Skeletal muscle satellite cell (primary cell): ENCODE measurements around the gene FRYL.

ENCODE experiments used
- H3K27me3 ChIP-seq: 2 replicates; pipeline ENCODE4 v1.7.0; 2013; ENCODE audit warnings: low read length; ENCODE audit not compliant: control insufficient read depth, insufficient read depth
- H3K36me3 ChIP-seq: 2 replicates; pipeline ENCODE4 v1.7.0; 2013; ENCODE audit warnings: mild to moderate bottlenecking, control low read depth, low read length; ENCODE audit not compliant: insufficient read depth
- H3K4me1 ChIP-seq: 2 replicates; pipeline ENCODE4 v1.7.0; 2013; ENCODE audit warnings: low read length; ENCODE audit not compliant: control insufficient read depth, insufficient read depth
- H3K4me2 ChIP-seq: 2 replicates; pipeline ENCODE4 v1.7.0; 2013; ENCODE audit warnings: mild to moderate bottlenecking, low read length
- H3K4me3 ChIP-seq: 2 replicates; pipeline ENCODE4 v1.7.0; 2013; ENCODE audit warnings: low read length
- H3K9ac ChIP-seq: 2 replicates; pipeline ENCODE4 v1.7.0; 2013; ENCODE audit warnings: mild to moderate bottlenecking, low read depth, low read length, moderate library complexity
- H3K9me3 ChIP-seq: replicated peaks from 2 replicates; pipeline ENCODE4 v1.7.0; 2013; ENCODE audit warnings: mild to moderate bottlenecking, control low read depth, low read length

Gene FRYL

GRCh38 chr4:48667148-48667547 is 112.9 kb downstream of the FRYL start:
- H3K27me3 ChIP-seq, result no peaks in the 10 kb centered on the region
- no peak overlapping the region for H3K9ac ChIP-seq
- peaks cover 8% of the 10 kb centered on the region for H3K4me1 ChIP-seq
- H3K36me3 ChIP-seq, result no peaks in the 10 kb centered on the region
- H3K9me3 ChIP-seq, result no peaks in the 10 kb centered on the region
- H3K4me3 ChIP-seq, result no peak overlapping the region
- H3K4me2 ChIP-seq, result no peak overlapping the region

GRCh38 chr4:48665555-48666186 is 114.4 kb downstream of the FRYL start:
- no peaks in the 10 kb centered on the region for H3K9me3 ChIP-seq
- H3K36me3 ChIP-seq, result no peaks in the 10 kb centered on the region
- peaks cover 8% of the 10 kb centered on the region for H3K4me1 ChIP-seq
- H3K9ac ChIP-seq, result no peak overlapping the region
- no peaks in the 10 kb centered on the region for H3K27me3 ChIP-seq
- no peak overlapping the region for H3K4me2 ChIP-seq
- H3K4me3 ChIP-seq, result no peak overlapping the region

GRCh38 chr4:48664938-48665337 is 115.1 kb downstream of the FRYL start:
- Histone ChIP-seq H3K9me3 (no peaks in the 10 kb centered on the region), H3K4me2 (no peak overlapping the region), H3K4me3 (no peak overlapping the region), H3K36me3 (no peaks in the 10 kb centered on the region), H3K27me3 (no peaks in the 10 kb centered on the region), H3K9ac (no peak overlapping the region), H3K4me1 (peaks cover 8% of the 10 kb centered on the region)

GRCh38 chr4:48661391-48661790 is 118.7 kb downstream of the FRYL start:
- H3K9ac ChIP-seq, result no peak overlapping the region
- no peaks in the 10 kb centered on the region for H3K36me3 ChIP-seq
- no peaks in the 10 kb centered on the region for H3K9me3 ChIP-seq
- no peak overlapping the region for H3K4me2 ChIP-seq
- peaks cover 8% of the 10 kb centered on the region for H3K4me1 ChIP-seq
- H3K4me3 ChIP-seq, result no peak overlapping the region
- no peaks in the 10 kb centered on the region for H3K27me3 ChIP-seq

GRCh38 chr4:48660347-48660746 is 119.7 kb downstream of the FRYL start:
- Histone ChIP-seq H3K4me3 (no peak overlapping the region), H3K36me3 (no peaks in the 10 kb centered on the region), H3K9ac (no peak overlapping the region), H3K4me2 (no peak overlapping the region), H3K27me3 (no peaks in the 10 kb centered on the region), H3K9me3 (no peaks in the 10 kb centered on the region), H3K4me1 (peaks cover 3% of the 10 kb centered on the region)

GRCh38 chr4:48654015-48654664 is 125.9 kb downstream of the FRYL start:
- Histone ChIP-seq H3K9me3 (no peaks in the 10 kb centered on the region), H3K4me3 (no peak overlapping the region), H3K4me1 (peaks cover 35% of the 10 kb centered on the region), H3K4me2 (peak overlapping the region; percentile 66), H3K36me3 (no peaks in the 10 kb centered on the region), H3K9ac (no peak overlapping the region), H3K27me3 (no peaks in the 10 kb centered on the region)

- H3K9ac ChIP-seq, result no peak overlapping the region
- H3K36me3 ChIP-seq, result no peaks in the 10 kb centered on the region
- H3K4me3 ChIP-seq, result no peak overlapping the region
- no peaks in the 10 kb centered on the region for H3K27me3 ChIP-seq
- H3K4me1 ChIP-seq, result peaks cover 35% of the 10 kb centered on the region
- H3K9me3 ChIP-seq, result no peaks in the 10 kb centered on the region
- peak overlapping the region; percentile 66 for H3K4me2 ChIP-seq
These were observed 126.7 kb downstream of the FRYL start for GRCh38 chr4:48653217-48654014.

GRCh38 chr4:48651914-48652313 is 128.2 kb downstream of the FRYL start:
- Histone ChIP-seq H3K27me3 (no peaks in the 10 kb centered on the region), H3K36me3 (no peaks in the 10 kb centered on the region), H3K4me1 (peaks cover 35% of the 10 kb centered on the region), H3K9ac (no peak overlapping the region), H3K4me2 (no peak overlapping the region), H3K9me3 (no peaks in the 10 kb centered on the region), H3K4me3 (no peak overlapping the region)

- Histone ChIP-seq H3K4me2 (no peak overlapping the region), H3K9me3 (no peaks in the 10 kb centered on the region), H3K4me3 (no peak overlapping the region), H3K27me3 (no peaks in the 10 kb centered on the region), H3K4me1 (peaks cover 29% of the 10 kb centered on the region), H3K9ac (no peak overlapping the region), H3K36me3 (no peaks in the 10 kb centered on the region)
These were observed 130.6 kb downstream of the FRYL start for GRCh38 chr4:48649505-48649904.

GRCh38 chr4:48645225-48645794 is 134.8 kb downstream of the FRYL start:
- H3K9ac ChIP-seq, result no peak overlapping the region
- H3K4me2 ChIP-seq, result no peak overlapping the region
- no peaks in the 10 kb centered on the region for H3K36me3 ChIP-seq
- H3K4me3 ChIP-seq, result no peak overlapping the region
- H3K9me3 ChIP-seq, result no peaks in the 10 kb centered on the region
- peaks cover 13% of the 10 kb centered on the region for H3K4me1 ChIP-seq
- H3K27me3 ChIP-seq, result no peaks in the 10 kb centered on the region
